ENCODE results near the gene HBS1L.

GRCh38 chr6:134980846-134981245, 73.8 kb downstream of the HBS1L start:
- TF ChIP-seq POLR2AphosphoS5 (IDR thresholded peaks at IDR 0.05) (no peak), CTCF (IDR thresholded peaks at IDR 0.05; ENCODE audit: poor library complexity, severe bottlenecking) (no peak), EZH2 (IDR thresholded peaks at IDR 0.05; ENCODE audit: borderline replicate concordance, insufficient read depth, low read length, poor library complexity, severe bottlenecking) (no peak)
